Natural killer cell (primary cell): ENCODE measurements around the gene TNNT2. TPM values are rescaled to one million over a fixed set of nuclear protein-coding genes. Genes with fewer than 3 reads are reported as not detected.

Experiments
- ATAC-seq, 3 donors: fragments of 150-1000 bp in 2 of 3; fragments of 200-7000 bp in 1 of 3; cut with Tn5 transposase; 1 replicate in 1 of 3; 2 replicates in 2 of 3; pipeline ENCODE4 v1.10.0; 2021; ENCODE audit warnings: mild to moderate bottlenecking in 2 of 3, moderate library complexity in 2 of 3
- DNase-seq, 2 donors: peaks; one replicate each; pipeline versions ENCODE4 v3.0.0 to v3.0.0-alpha.2; 2013 to 2021; ENCODE audit warnings: mixed read lengths in 1 of 2
- H3K27ac ChIP-seq: one replicate; pipeline ENCODE4 v1.5.1; 2013; ENCODE audit warnings: mild to moderate bottlenecking, low read length
- H3K27me3 ChIP-seq: one replicate; pipeline ENCODE4 v1.6.1; 2013; ENCODE audit warnings: low read length; ENCODE audit not compliant: control insufficient read depth, insufficient read depth
- H3K36me3 ChIP-seq: one replicate; pipeline ENCODE4 v1.6.1; 2013; ENCODE audit warnings: low read length; ENCODE audit not compliant: control insufficient read depth, insufficient read depth
- H3K4me1 ChIP-seq: one replicate; pipeline ENCODE4 v1.6.1; 2013; ENCODE audit warnings: low read length; ENCODE audit not compliant: control insufficient read depth, insufficient read depth
- H3K4me3 ChIP-seq: one replicate; pipeline ENCODE4 v1.5.1; 2013; ENCODE audit warnings: low read length
- H3K9me3 ChIP-seq: one replicate; pipeline ENCODE4 v1.6.1; 2013; ENCODE audit warnings: low read length; ENCODE audit not compliant: control insufficient read depth, insufficient read depth
- H3K27ac Mint-ChIP-seq, 2 donors: one replicate each; pipeline ENCODE4 v1.8.0; 2022; ENCODE audit warnings: mild to moderate bottlenecking in 2 of 2, mixed read lengths in 2 of 2, moderate library complexity in 1 of 2
- H3K27me3 Mint-ChIP-seq, 2 donors: one replicate each; pipeline ENCODE4 v1.8.0; 2022; ENCODE audit warnings: low read depth in 2 of 2, mixed read lengths in 2 of 2
- H3K36me3 Mint-ChIP-seq: one replicate; pipeline ENCODE4 v1.8.0; 2022; ENCODE audit warnings: mixed read lengths
- H3K4me1 Mint-ChIP-seq, 2 donors: one replicate each; pipeline ENCODE4 v1.8.0; 2022; ENCODE audit warnings: mixed read lengths in 2 of 2
- H3K4me3 Mint-ChIP-seq: one replicate; pipeline ENCODE4 v1.8.0; 2022; ENCODE audit warnings: mild to moderate bottlenecking, moderate library complexity, mixed read lengths
- H3K9me3 Mint-ChIP-seq, 2 donors: one replicate each; pipeline ENCODE4 v1.8.0; 2022; ENCODE audit warnings: mixed read lengths in 2 of 2
- WGBS: methylation state at CpG from one replicate; pipeline ENCODE4 v1.1.7; 2013; ENCODE audit warnings: missing lambda C conversion rate; ENCODE audit not compliant: insufficient coverage; 5-methylcytosine and 5-hydroxymethylcytosine counted together
- intact Hi-C: fragments of 100-400 bp; cut with micrococcal nuclease; formaldehyde crosslinking; loops from one replicate; pipeline ENCODE4 v1.14.2; 2022
- total RNA-seq, 4 donors: library from RNA; stranded (reverse); fragments of 120-200 nt in 1 of 4; gene quantifications; one replicate each; pipeline versions ENCODE4 v1.2.3 to v1.2.4, GENCODE V29; 2013 to 2022
- TF ChIP-seq, protein P1 (sequence below): fragments of 200-600 bp; IDR thresholded peaks from one replicate; pipeline ENCODE4 v1.8.0; 2022; ENCODE audit warnings: antibody characterized with exemption

Gene TNNT2
- total RNA-seq, 3 donors from 2014 or later (not counting 1 experiment from before 2014, with no cell fraction given) = not detected

DNA sequence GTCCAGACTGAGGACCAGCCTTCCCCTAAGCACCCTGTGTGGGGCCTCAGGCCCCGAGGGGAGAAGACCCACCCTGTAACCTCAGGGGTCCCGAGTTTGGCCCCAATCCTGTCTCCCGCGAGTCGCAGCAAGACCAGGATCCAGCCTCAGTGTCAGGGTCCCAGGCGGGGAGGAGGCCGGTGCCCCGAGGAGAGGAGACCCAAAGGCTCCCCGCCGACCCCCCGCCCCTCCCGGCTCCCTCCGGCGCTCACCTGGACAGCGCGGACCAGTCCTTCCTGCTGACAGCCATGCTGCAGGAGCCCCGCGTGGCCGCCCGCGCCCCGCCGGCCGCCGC lies 21.5 kb upstream of the TNNT2 start, which contains the start of gene LAD1:
TSS of gene LAD1 (minus strand) at position 307 of the 334 bp plus-strand sequence. CDS start at position 289, 18 bp downstream.
- Histone ChIP-seq H3K27me3 (peaks cover 10% of the 10 kb centered on the region), H3K4me1 (no peaks in the 10 kb centered on the region), H3K4me3 (no peak within 1 kb of the TSS), H3K9me3 (no peaks in the 10 kb centered on the region), H3K36me3 (no peaks in the 10 kb centered on the region), H3K27ac (no peak within 1 kb of the TSS)
- Mint-ChIP-seq H3K4me1 (no peaks in the 10 kb centered on the region), H3K27ac (no peak within 1 kb of the TSS), H3K27me3 (peaks cover 16 to 34% of the 10 kb centered on the region in 2 donors), H3K4me3 (no peak within 1 kb of the TSS), H3K36me3 (no peaks in the 10 kb centered on the region), H3K9me3 (no peaks in the 10 kb centered on the region)
- no peak for ATAC-seq
- intact Hi-C loops = no loop called here
- DNase-seq = no peak
- TF ChIP-seq, protein P1, sequence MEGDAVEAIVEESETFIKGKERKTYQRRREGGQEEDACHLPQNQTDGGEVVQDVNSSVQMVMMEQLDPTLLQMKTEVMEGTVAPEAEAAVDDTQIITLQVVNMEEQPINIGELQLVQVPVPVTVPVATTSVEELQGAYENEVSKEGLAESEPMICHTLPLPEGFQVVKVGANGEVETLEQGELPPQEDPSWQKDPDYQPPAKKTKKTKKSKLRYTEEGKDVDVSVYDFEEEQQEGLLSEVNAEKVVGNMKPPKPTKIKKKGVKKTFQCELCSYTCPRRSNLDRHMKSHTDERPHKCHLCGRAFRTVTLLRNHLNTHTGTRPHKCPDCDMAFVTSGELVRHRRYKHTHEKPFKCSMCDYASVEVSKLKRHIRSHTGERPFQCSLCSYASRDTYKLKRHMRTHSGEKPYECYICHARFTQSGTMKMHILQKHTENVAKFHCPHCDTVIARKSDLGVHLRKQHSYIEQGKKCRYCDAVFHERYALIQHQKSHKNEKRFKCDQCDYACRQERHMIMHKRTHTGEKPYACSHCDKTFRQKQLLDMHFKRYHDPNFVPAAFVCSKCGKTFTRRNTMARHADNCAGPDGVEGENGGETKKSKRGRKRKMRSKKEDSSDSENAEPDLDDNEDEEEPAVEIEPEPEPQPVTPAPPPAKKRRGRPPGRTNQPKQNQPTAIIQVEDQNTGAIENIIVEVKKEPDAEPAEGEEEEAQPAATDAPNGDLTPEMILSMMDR = no peak
- 10% methylated on average over 25 of the region's 25 CpGs for WGBS

DNA sequence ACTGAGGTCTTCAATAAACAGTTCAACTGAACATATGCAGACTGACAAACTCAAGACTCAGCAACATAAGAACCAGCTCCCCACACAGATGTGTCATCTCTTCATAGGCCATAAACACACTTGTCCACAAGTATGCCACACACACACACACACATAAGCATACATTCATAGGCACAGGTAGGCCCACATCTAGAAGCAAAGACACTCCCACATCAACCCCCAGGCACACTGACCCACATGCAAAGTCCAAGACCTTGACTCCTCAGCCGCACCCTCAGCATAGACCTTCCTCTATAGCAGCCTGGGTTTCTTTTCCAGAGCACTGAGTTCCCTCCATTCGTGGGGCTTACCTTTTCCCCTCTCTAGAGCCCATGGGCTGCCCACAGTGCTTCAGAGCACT lies 20.2 kb upstream of the TNNT2 start:
- Mint-ChIP-seq H3K4me1 (no peaks in the 10 kb centered on the region), H3K9me3 (no peaks in the 10 kb centered on the region), H3K27ac (no peak overlapping the region), H3K27me3 (peaks cover 16 to 39% of the 10 kb centered on the region in 2 donors), H3K36me3 (no peaks in the 10 kb centered on the region), H3K4me3 (no peak overlapping the region)
- no peaks in the 10 kb centered on the region for H3K4me1 ChIP-seq
- H3K9me3 ChIP-seq = no peaks in the 10 kb centered on the region
- intact Hi-C loops = no loop called here
- no peak overlapping the region for H3K27ac ChIP-seq
- H3K4me3 ChIP-seq = no peak overlapping the region
- no peaks in the 10 kb centered on the region for H3K36me3 ChIP-seq
- WGBS = 85% methylated on average over 2 of the region's 2 CpGs
- peaks cover 10% of the 10 kb centered on the region for H3K27me3 ChIP-seq
- DNase-seq (no peak), ATAC-seq (no peak)
- TF ChIP-seq, protein P1 = no peak

DNA sequence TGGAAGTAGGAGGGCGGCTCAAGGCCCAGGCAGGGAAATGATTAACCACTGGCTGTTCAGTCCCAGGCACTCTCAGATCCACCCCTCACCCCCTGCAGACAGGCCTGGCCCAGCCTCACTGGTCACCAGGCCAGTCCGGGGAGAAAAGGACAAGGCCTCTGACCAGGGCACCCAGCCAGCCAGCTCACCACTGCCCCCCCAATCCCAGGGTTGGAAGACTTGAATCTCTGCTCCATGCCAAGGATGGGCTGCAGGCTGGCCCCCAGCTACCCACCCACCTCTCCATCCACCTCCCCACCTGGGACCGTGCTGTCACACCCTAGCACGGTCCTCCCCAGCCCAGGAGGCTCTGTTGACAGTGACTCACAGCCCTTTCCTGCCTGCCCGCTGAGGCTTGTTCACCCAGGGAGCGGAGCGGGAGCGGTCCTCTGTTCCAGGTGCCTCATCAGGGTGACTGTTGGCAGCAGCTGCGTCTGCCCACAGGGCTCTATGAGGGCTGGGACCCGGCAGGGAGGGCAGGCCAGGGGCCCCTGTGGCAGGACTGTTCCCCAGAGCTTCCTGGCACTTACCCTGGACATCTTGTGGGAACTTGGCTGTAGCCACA lies 19.5 kb upstream of the TNNT2 start:
- H3K27me3 Mint-ChIP-seq = peaks cover 23 to 39% of the 10 kb centered on the region in 2 donors
- H3K27ac Mint-ChIP-seq = no peak overlapping the region
- no peaks in the 10 kb centered on the region for H3K4me1 Mint-ChIP-seq
- WGBS = 82% methylated on average over 10 of the region's 10 CpGs
- intact Hi-C loops = no loop called here
- no peak overlapping the region for H3K4me3 Mint-ChIP-seq
- no peaks in the 10 kb centered on the region for H3K36me3 ChIP-seq
- H3K4me3 ChIP-seq = no peak overlapping the region
- H3K9me3 ChIP-seq = no peaks in the 10 kb centered on the region
- no peak for DNase-seq
- no peaks in the 10 kb centered on the region for H3K36me3 Mint-ChIP-seq
- TF ChIP-seq, protein P1 = no peak
- no peaks in the 10 kb centered on the region for H3K9me3 Mint-ChIP-seq
- peaks cover 10% of the 10 kb centered on the region for H3K27me3 ChIP-seq
- H3K27ac ChIP-seq = no peak overlapping the region
- ATAC-seq = no peak
- no peaks in the 10 kb centered on the region for H3K4me1 ChIP-seq

DNA sequence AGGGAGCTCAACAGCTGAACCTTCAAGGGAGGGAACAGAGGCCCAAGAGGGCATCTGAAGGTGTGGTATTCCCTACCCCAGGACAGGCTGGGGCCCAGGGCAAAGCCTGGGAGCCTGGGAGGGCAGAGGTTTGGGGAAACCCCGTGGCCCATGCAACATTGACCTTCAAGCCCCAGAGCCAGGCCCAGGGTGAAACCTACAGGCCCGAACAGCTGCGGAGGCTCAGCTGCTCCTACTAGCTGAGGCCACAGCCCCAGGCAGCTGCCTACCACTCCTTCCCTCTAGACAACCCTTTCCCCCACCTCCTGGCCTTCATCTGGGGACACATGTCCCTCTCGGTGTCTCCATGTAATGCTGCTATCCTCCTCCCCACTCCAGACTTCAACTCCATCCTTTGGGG lies 18.5 kb upstream of the TNNT2 start:
- no peak overlapping the region for H3K4me3 ChIP-seq
- no peak overlapping the region for H3K27ac ChIP-seq
- H3K36me3 ChIP-seq = no peaks in the 10 kb centered on the region
- no peaks in the 10 kb centered on the region for H3K4me1 ChIP-seq
- Mint-ChIP-seq H3K4me3 (no peak overlapping the region), H3K27ac (no peak overlapping the region), H3K36me3 (no peaks in the 10 kb centered on the region), H3K9me3 (no peaks in the 10 kb centered on the region), H3K27me3 (peaks cover 25 to 39% of the 10 kb centered on the region in 2 donors), H3K4me1 (no peaks in the 10 kb centered on the region)
- DNase-seq = no peak
- WGBS = 79% methylated on average over 4 of the region's 4 CpGs
- no peak for ATAC-seq
- no peaks in the 10 kb centered on the region for H3K9me3 ChIP-seq
- peaks cover 8% of the 10 kb centered on the region for H3K27me3 ChIP-seq
- TF ChIP-seq, protein P1 = no peak
- intact Hi-C loops = no loop called here
